ENCODE data around the gene CCR4. TPM values are rescaled to one million over a fixed set of nuclear protein-coding genes. Genes with fewer than 3 reads are reported as not detected.
"Not testable (repeated sequence)": the region's sequence is repeated elsewhere in the genome, so short reads cannot be mapped to it uniquely, and the experiment has no call there.

CCR4 gene
- polyA plus RNA-seq, 2 of the 4 experiments (the other 2 are of a cell fraction), result not detected

- POLR2A ChIA-PET; H3K27ac ChIP-seq; H3K4me2 ChIP-seq; ATAC-seq; FAIRE-seq; H3K4me3 ChIP-seq; DNase-seq (ENCODE audit: low read depth in 1 of 2, low spot score in 1 of 2): not testable (repeated sequence)
- WGBS (ENCODE audit: missing lambda C conversion rate), result 58% methylated on average over 5 of the region's 5 CpGs
- Histone ChIP-seq H3K9me3 (peaks cover 27% of the 10 kb centered on the region), H3K4me1 (peaks cover 14% of the 10 kb centered on the region)
- CTCF ChIA-PET, result interaction anchor here (0.5 to 2.9 kb wide), 3 partner anchors 19 to 591 kb away, joined by 3 to 8 read pairs (median 3); no protein-coding TSS in a partner anchor
- peak; percentile 36 for TF ChIP-seq ZFP36 (IDR thresholded peaks at IDR 0.05; ENCODE audit: borderline replicate concordance, partially characterized antibody)
Observed at GRCh38 chr3:32966627-32967026, 15.2 kb downstream of the CCR4 start.

GRCh38 chr3:32968166-32968919 lies 16.9 kb downstream of the CCR4 start:
- TF ChIP-seq USF2 (IDR thresholded peaks at IDR 0.05) (no peak), ATOH8 (CRISPR knock-in tag; IDR thresholded peaks at IDR 0.05; ENCODE audit: low read depth) (no peak), HES2 (IDR thresholded peaks at IDR 0.05) (no peak), GATA3 (IDR thresholded peaks at IDR 0.05; ENCODE audit: borderline replicate concordance) (no peak), SREBF2 (IDR thresholded peaks at IDR 0.05) (no peak)
- WGBS (ENCODE audit: missing lambda C conversion rate), result 82% methylated on average over 3 of the region's 3 CpGs
- H3K4me1 ChIP-seq, result peaks cover 14% of the 10 kb centered on the region
- H3K9me3 ChIP-seq, result peaks cover 27% of the 10 kb centered on the region
- H3K4me2 ChIP-seq, result no peak overlapping the region
- peak in 1 of 2 experiments; percentile 62; a peak in 2 of 6 replicates for ATAC-seq
- no peak for DNase-seq (ENCODE audit: low read depth in 1 of 2, low spot score in 1 of 2)
- no peak for FAIRE-seq
- ChIA-PET CTCF (interaction anchor here (0.9 to 2.9 kb wide), 5 partner anchors 9 to 106 kb away, joined by 3 to 8 read pairs (median 3); no protein-coding TSS in a partner anchor), POLR2A (no interaction called here)
- H3K27ac ChIP-seq, result no peak overlapping the region
- no peak overlapping the region for H3K4me3 ChIP-seq

GRCh38 chr3:32968920-32969389 lies 17.5 kb downstream of the CCR4 start:
- peak overlapping the region; percentile 27; the same call in 2 of the 3 replicates for H3K4me2 ChIP-seq
- POLR2A ChIA-PET, result no interaction called here
- H3K4me3 ChIP-seq, result no peak overlapping the region
- DNase-seq (ENCODE audit: low read depth in 1 of 2, low spot score in 1 of 2) (no peak), FAIRE-seq (no peak), ATAC-seq (peak in 1 of 2 experiments; percentile 36; a peak in 1 of 6 replicates)
- H3K9me3 ChIP-seq, result peaks cover 27% of the 10 kb centered on the region
- CTCF ChIA-PET, result interaction anchor here (0.9 to 1.4 kb wide), 4 partner anchors 8 to 34 kb away, joined by 3 to 4 read pairs (median 3); no protein-coding TSS in a partner anchor
- peaks cover 14% of the 10 kb centered on the region for H3K4me1 ChIP-seq
- no peak overlapping the region for H3K27ac ChIP-seq
- TF ChIP-seq ATOH8 (CRISPR knock-in tag; IDR thresholded peaks at IDR 0.05; ENCODE audit: low read depth), result no peak
- no peak for TF ChIP-seq ZSCAN20 (CRISPR knock-in tag; IDR thresholded peaks at IDR 0.05)
- no peak for TF ChIP-seq SMC3 (IDR thresholded peaks at IDR 0.05)
- no peak for TF ChIP-seq FOXS1 (CRISPR knock-in tag; IDR thresholded peaks at IDR 0.05)
- no peak for TF ChIP-seq CBX2 (IDR thresholded peaks at IDR 0.05; ENCODE audit: borderline replicate concordance, low read depth)
- TF ChIP-seq CHD4 (IDR thresholded peaks at IDR 0.05; ENCODE audit: borderline replicate concordance), result no peak
- TF ChIP-seq RCOR1 (IDR thresholded peaks at IDR 0.05; ENCODE audit: low read depth, low read length), result no peak
- no peak for TF ChIP-seq EHMT2 (IDR thresholded peaks at IDR 0.05; ENCODE audit: low read depth)
- TF ChIP-seq HMGXB4 (CRISPR knock-in tag; IDR thresholded peaks at IDR 0.05; ENCODE audit: borderline replicate concordance), result no peak
- no peak for TF ChIP-seq EHF (CRISPR knock-in tag; IDR thresholded peaks at IDR 0.05)
- TF ChIP-seq RFX5 (IDR thresholded peaks at IDR 0.05), result no peak
- WGBS (ENCODE audit: missing lambda C conversion rate), result 76% methylated on average over 6 of the region's 6 CpGs
